H9 (cell line): Measurements from ENCODE around the gene DOK5. TPM values are rescaled to one million over a fixed set of nuclear protein-coding genes. Genes with fewer than 3 reads are reported as not detected.

Source experiments
- DNase-seq: peaks from one replicate; pipeline ENCODE4 v3.0.0-alpha.2; 2017
- H2AFZ ChIP-seq: one replicate; pipeline ENCODE4 v1.6.1; 2013; ENCODE audit warnings: mild to moderate bottlenecking, low read length, control low read depth, moderate library complexity
- H2AK5ac ChIP-seq: 2 replicates; pipeline ENCODE4 v1.6.1; 2013; ENCODE audit warnings: low read length, control low read depth, mixed read lengths; ENCODE audit not compliant: insufficient read length
- H2BK120ac ChIP-seq: one replicate; pipeline ENCODE4 v1.6.1; 2013; ENCODE audit warnings: low read depth, mild to moderate bottlenecking, low read length, control low read depth, inconsistent platforms; ENCODE audit not compliant: poor library complexity, severe bottlenecking
- H2BK12ac ChIP-seq: 2 replicates; pipeline ENCODE4 v1.6.1; 2013; ENCODE audit warnings: low read length, control low read depth, mixed read lengths, low read depth; ENCODE audit not compliant: insufficient read length
- H2BK15ac ChIP-seq: 2 replicates; pipeline ENCODE4 v1.6.1; 2013; ENCODE audit warnings: low read depth, low read length, control low read depth
- H2BK20ac ChIP-seq: one replicate; pipeline ENCODE4 v1.6.1; 2013; ENCODE audit warnings: low read depth, mild to moderate bottlenecking, low read length, control low read depth, inconsistent platforms; ENCODE audit not compliant: poor library complexity, severe bottlenecking
- H2BK5ac ChIP-seq: 2 replicates; pipeline ENCODE4 v1.6.1; 2013; ENCODE audit warnings: low read length, control low read depth, mixed read lengths; ENCODE audit not compliant: insufficient read length
- H3K14ac ChIP-seq: 2 replicates; pipeline ENCODE4 v1.6.1; 2013; ENCODE audit warnings: low read length, control low read depth; ENCODE audit not compliant: insufficient read depth
- H3K18ac ChIP-seq: 2 replicates; pipeline ENCODE4 v1.6.1; 2013; ENCODE audit warnings: low read depth, mild to moderate bottlenecking, mixed read lengths, low read length, control low read depth; ENCODE audit not compliant: insufficient read length
- H3K23ac ChIP-seq: 2 replicates; pipeline ENCODE4 v1.6.1; 2013; ENCODE audit warnings: low read length, control low read depth, mixed read lengths, low read depth; ENCODE audit not compliant: insufficient read length
- H3K23me2 ChIP-seq: 2 replicates; pipeline ENCODE4 v1.6.1; 2013; ENCODE audit warnings: low read depth, mild to moderate bottlenecking, mixed read lengths, low read length, control low read depth; ENCODE audit not compliant: insufficient read length, poor library complexity, severe bottlenecking
- H3K27ac ChIP-seq: 2 replicates; pipeline ENCODE4 v1.5.1; 2013; ENCODE audit warnings: low read length, control low read depth, mixed read lengths, low read depth; ENCODE audit not compliant: insufficient read length
- H3K27me3 ChIP-seq: 2 replicates; pipeline ENCODE4 v1.6.1; 2013; ENCODE audit warnings: low read length, control low read depth, inconsistent platforms; ENCODE audit not compliant: insufficient read depth
- H3K4ac ChIP-seq: 2 replicates; pipeline ENCODE4 v1.6.1; 2013; ENCODE audit warnings: low read depth, mild to moderate bottlenecking, control low read depth, inconsistent platforms, low read length, moderate library complexity
- H3K4me1 ChIP-seq: 2 replicates; pipeline ENCODE4 v1.6.1; 2013; ENCODE audit warnings: low read length, control low read depth, inconsistent platforms; ENCODE audit not compliant: insufficient read depth
- H3K4me2 ChIP-seq: 2 replicates; pipeline ENCODE4 v1.6.1; 2013; ENCODE audit warnings: low read length, control low read depth, mixed read lengths; ENCODE audit not compliant: insufficient read length, insufficient read depth
- H3K56ac ChIP-seq: 2 replicates; pipeline ENCODE4 v1.6.1; 2013; ENCODE audit warnings: low read depth, mild to moderate bottlenecking, mixed read lengths, low read length, control low read depth; ENCODE audit not compliant: insufficient read length
- H3K79me1 ChIP-seq: 2 replicates; pipeline ENCODE4 v1.6.1; 2013; ENCODE audit warnings: low read depth, mild to moderate bottlenecking, moderate library complexity, low read length, control low read depth, inconsistent platforms; ENCODE audit not compliant: insufficient read depth, poor library complexity, severe bottlenecking
- H3K79me2 ChIP-seq: 2 replicates; pipeline ENCODE4 v1.6.1; 2013; ENCODE audit warnings: low read length, control low read depth, inconsistent platforms; ENCODE audit not compliant: insufficient read depth
- H3K9ac ChIP-seq: 2 replicates; pipeline ENCODE4 v1.6.1; 2013; ENCODE audit warnings: low read length, control low read depth, mixed read lengths; ENCODE audit not compliant: insufficient read length; ENCODE audit errors: extremely low read depth
- H3K9me3 ChIP-seq: one replicate; pipeline ENCODE4 v1.6.1; 2013; ENCODE audit warnings: low read depth, low read length, inconsistent platforms; ENCODE audit not compliant: control insufficient read depth
- H3T11ph ChIP-seq: one replicate; pipeline ENCODE4 v1.6.1; 2013; ENCODE audit warnings: mild to moderate bottlenecking, low read length, control low read depth, inconsistent platforms
- H4K20me1 ChIP-seq: one replicate; pipeline ENCODE4 v1.6.1; 2013; ENCODE audit not compliant: control insufficient read depth, insufficient read length, insufficient read depth
- H4K5ac ChIP-seq: 2 replicates; pipeline ENCODE4 v1.6.1; 2013; ENCODE audit warnings: low read depth, mild to moderate bottlenecking, mixed read lengths, low read length, control low read depth; ENCODE audit not compliant: insufficient read length
- H4K8ac ChIP-seq: replicated peaks from 2 replicates; pipeline ENCODE4 v1.6.1; 2013; ENCODE audit warnings: low read length, control low read depth, mixed read lengths, low read depth; ENCODE audit not compliant: insufficient read length
- H4K91ac ChIP-seq: 2 replicates; pipeline ENCODE4 v1.6.1; 2013; ENCODE audit warnings: low read depth, mild to moderate bottlenecking, moderate library complexity, mixed read lengths, low read length, control low read depth; ENCODE audit not compliant: insufficient read length
- H3K27ac Mint-ChIP-seq, 3 experiments: 2 replicates in 2 of 3; 3 replicates in 1 of 3; pipeline ENCODE4 v1.8.0; 2020 to 2021; ENCODE audit warnings: mixed read lengths in 3 of 3, mild to moderate bottlenecking in 1 of 3, moderate library complexity in 1 of 3
- H3K27me3 Mint-ChIP-seq: 2 replicates; pipeline ENCODE4 v1.8.0; 2021; ENCODE audit warnings: low read depth, mild to moderate bottlenecking, moderate library complexity, mixed read lengths
- H3K36me3 Mint-ChIP-seq, 3 experiments: 2 replicates in 2 of 3; 3 replicates in 1 of 3; pipeline ENCODE4 v1.8.0; 2020 to 2021; ENCODE audit warnings: low read depth in 3 of 3, mixed read lengths in 3 of 3; ENCODE audit not compliant: insufficient read depth in 1 of 3
- H3K4me1 Mint-ChIP-seq, 2 experiments: 2 replicates each; pipeline ENCODE4 v1.8.0; 2020; ENCODE audit warnings: mixed read lengths in 2 of 2
- H3K4me3 Mint-ChIP-seq, 2 experiments: 2 replicates in 1 of 2; 3 replicates in 1 of 2; pipeline ENCODE4 v1.8.0; 2020 to 2021; ENCODE audit warnings: mild to moderate bottlenecking in 2 of 2, mixed read lengths in 2 of 2, moderate library complexity in 1 of 2
- H3K9me3 Mint-ChIP-seq, 2 experiments: 2 replicates in 1 of 2; 3 replicates in 1 of 2; pipeline ENCODE4 v1.8.0; 2020; ENCODE audit warnings: mild to moderate bottlenecking in 2 of 2, mixed read lengths in 2 of 2, moderate library complexity in 1 of 2
- CTCF ChIP-seq: fragments of 200-600 bp; sonication (generic); conservative IDR thresholded peaks from 3 replicates; pipeline ENCODE4 v1.8.0; 2021; ENCODE audit warnings: antibody characterized with exemption, mild to moderate bottlenecking
- WGBS: extraction: QIAGEN DNeasy Blood & Tissue Kit; methylation state at CpG from one replicate; pipeline ENCODE4 v1.1.7; 2013; ENCODE audit warnings: missing lambda C conversion rate, low lambda C conversion rate, mixed read lengths; ENCODE audit not compliant: insufficient read length; ENCODE audit errors: extremely low coverage; 5-methylcytosine and 5-hydroxymethylcytosine counted together
- total RNA-seq: library from RNA; stranded (reverse); gene quantifications from 2 replicates; pipeline ENCODE4 v1.2.1, GENCODE V29; 2021

Gene DOK5
- total RNA-seq, 1 experiment from 2014 or later: 4.5 TPM

DNA sequence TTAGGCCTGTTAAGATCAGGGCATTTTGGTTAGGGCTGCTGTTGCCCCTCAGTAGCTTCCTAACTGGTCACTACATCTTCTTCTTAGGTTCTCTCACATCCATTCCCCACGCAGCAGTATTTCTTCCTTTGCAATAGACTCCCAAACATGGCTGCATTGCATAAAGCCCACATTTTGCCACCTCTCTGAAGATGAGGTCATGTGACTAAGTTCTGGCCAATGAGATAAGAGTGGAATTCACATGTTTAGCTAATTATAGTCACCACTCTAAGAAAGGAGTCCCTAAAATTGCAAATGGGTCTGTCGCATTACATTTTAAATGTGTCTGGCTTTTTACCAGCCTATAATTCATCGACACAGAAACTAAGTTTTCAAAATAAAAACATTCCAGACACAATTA lies 9.3 kb upstream of the DOK5 start:
- Histone ChIP-seq H2AFZ (no peak overlapping the region), H3K4ac (no peak overlapping the region), H3K4me1 (no peaks in the 10 kb centered on the region), H2BK15ac (no peak overlapping the region), H3K18ac (no peak overlapping the region), H3K23me2 (no peaks in the 10 kb centered on the region), H4K91ac (no peak overlapping the region), H4K5ac (no peak overlapping the region), H2BK12ac (no peak overlapping the region), H4K20me1 (no peaks in the 10 kb centered on the region), H3K9ac (no peak overlapping the region), H2AK5ac (no peak overlapping the region), H3K27ac (no peak overlapping the region), H2BK20ac (no peak overlapping the region), H3K14ac (no peak overlapping the region), H3K27me3 (no peaks in the 10 kb centered on the region), H3K9me3 (no peaks in the 10 kb centered on the region), H3K79me2 (no peaks in the 10 kb centered on the region), H2BK120ac (no peak overlapping the region), H3K79me1 (no peaks in the 10 kb centered on the region), H3K23ac (no peak overlapping the region), H3K4me2 (no peak overlapping the region), H2BK5ac (no peak overlapping the region), H3K56ac (no peak overlapping the region), H3T11ph (no peak overlapping the region), H4K8ac (no peak overlapping the region)
- Mint-ChIP-seq H3K36me3 (no peaks in the 10 kb centered on the region), H3K4me1 (peaks cover 6 to 7% of the 10 kb centered on the region in 2 experiments), H3K27ac (no peak overlapping the region), H3K27me3 (no peaks in the 10 kb centered on the region), H3K9me3 (no peaks in the 10 kb centered on the region; a peak in 1 of 5 replicates), H3K4me3 (no peak overlapping the region)
- WGBS: no CpG with 5 or more reads among the region's 3 CpGs
- no peak for DNase-seq
- no peak for TF ChIP-seq CTCF
